Kidney epithelial cell (primary cell): ENCODE data around the gene CREB5. TPM values are rescaled to one million over a fixed set of nuclear protein-coding genes. Genes with fewer than 3 reads are reported as not detected.

Experiments used
- DNase-seq: peaks from one replicate; pipeline ENCODE4 v3.0.0-alpha.2; 2010; ENCODE audit warnings: low read depth
- H3K27me3 ChIP-seq: 2 replicates; pipeline ENCODE4 v1.6.0; 2011; ENCODE audit warnings: low read length; ENCODE audit not compliant: control insufficient read depth, insufficient read depth
- H3K36me3 ChIP-seq: 2 replicates; pipeline ENCODE4 v1.5.1; 2011; ENCODE audit warnings: low read length; ENCODE audit not compliant: control insufficient read depth, insufficient read depth
- H3K4me3 ChIP-seq: 2 replicates; pipeline ENCODE4 v1.5.1; 2011; ENCODE audit warnings: low read depth, mild to moderate bottlenecking, control low read depth, low read length
- total RNA-seq: library from RNA; depleted of rRNA; stranded (reverse); fragments of >200 nt; gene quantifications from 2 replicates; pipeline ENCODE4 v1.2.3, GENCODE V29; 2015
- TF ChIP-seq, protein P1 (sequence below): IDR thresholded peaks from 2 replicates; pipeline ENCODE4 v1.5.1; 2011; ENCODE audit warnings: mild to moderate bottlenecking, moderate library complexity, low read length, control low read depth, inconsistent platforms; ENCODE audit not compliant: insufficient read depth, poor library complexity, severe bottlenecking

Gene CREB5
- total RNA-seq, 1 donor from 2014 or later = 27.9 TPM

DNA sequence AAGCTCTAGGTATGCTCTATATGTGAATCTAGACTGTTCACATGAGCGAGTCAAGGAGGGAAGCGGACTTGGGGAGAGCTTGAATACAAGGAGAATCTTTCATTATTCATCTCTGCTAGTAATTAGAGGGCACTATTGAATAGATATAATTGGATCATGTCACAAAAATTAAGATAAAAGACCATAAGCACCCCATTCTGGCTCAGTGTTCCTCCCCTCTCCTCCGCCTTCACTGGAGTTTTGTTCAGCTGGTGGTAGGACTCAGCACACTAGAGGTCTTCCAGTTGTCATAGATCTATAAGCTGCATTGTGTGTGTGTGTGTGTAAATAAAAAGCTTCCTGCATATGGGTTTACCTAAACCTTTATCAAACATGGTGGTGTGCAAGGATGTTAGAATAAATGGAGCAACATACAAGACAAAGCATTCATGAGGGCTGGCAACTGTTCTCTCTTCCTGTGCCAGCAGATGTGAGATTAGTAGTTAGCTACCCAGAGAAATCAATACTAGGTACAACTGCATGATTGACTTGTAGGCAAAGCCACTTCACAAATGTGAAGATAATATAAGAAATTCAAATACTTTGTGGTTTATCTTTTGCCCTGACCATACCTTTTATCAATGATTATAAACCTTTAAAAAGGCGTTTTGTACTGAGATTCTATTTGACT, 142.6 kb downstream of the CREB5 start:
- TF ChIP-seq, protein P1, sequence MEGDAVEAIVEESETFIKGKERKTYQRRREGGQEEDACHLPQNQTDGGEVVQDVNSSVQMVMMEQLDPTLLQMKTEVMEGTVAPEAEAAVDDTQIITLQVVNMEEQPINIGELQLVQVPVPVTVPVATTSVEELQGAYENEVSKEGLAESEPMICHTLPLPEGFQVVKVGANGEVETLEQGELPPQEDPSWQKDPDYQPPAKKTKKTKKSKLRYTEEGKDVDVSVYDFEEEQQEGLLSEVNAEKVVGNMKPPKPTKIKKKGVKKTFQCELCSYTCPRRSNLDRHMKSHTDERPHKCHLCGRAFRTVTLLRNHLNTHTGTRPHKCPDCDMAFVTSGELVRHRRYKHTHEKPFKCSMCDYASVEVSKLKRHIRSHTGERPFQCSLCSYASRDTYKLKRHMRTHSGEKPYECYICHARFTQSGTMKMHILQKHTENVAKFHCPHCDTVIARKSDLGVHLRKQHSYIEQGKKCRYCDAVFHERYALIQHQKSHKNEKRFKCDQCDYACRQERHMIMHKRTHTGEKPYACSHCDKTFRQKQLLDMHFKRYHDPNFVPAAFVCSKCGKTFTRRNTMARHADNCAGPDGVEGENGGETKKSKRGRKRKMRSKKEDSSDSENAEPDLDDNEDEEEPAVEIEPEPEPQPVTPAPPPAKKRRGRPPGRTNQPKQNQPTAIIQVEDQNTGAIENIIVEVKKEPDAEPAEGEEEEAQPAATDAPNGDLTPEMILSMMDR = no peak
- no peak for DNase-seq
- Histone ChIP-seq H3K4me3 (no peak overlapping the region), H3K27me3 (no peaks in the 10 kb centered on the region), H3K36me3 (no peaks in the 10 kb centered on the region)

DNA sequence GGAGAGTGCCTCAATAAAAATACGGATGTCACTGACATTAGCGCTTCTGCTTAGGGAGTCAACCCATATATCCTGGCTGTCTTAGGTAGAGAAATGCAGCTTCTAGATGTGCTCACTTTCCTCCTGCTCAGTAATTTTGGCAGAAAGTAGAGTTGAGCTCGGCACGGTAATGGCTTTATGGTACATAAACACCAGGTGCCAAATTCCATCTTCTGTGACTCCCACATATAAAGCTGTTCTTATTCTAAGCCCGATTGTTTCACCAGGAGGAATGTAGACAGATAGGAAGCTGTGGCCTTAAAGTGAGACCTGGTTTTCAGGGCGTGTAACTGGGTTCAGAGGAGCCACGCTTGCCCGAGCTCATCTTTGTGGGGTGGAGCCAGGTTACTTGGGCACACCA, 143.7 kb downstream of the CREB5 start:
- Histone ChIP-seq H3K36me3 (no peaks in the 10 kb centered on the region), H3K27me3 (no peaks in the 10 kb centered on the region), H3K4me3 (no peak overlapping the region)
- TF ChIP-seq, protein P1 = no peak
- no peak for DNase-seq

DNA sequence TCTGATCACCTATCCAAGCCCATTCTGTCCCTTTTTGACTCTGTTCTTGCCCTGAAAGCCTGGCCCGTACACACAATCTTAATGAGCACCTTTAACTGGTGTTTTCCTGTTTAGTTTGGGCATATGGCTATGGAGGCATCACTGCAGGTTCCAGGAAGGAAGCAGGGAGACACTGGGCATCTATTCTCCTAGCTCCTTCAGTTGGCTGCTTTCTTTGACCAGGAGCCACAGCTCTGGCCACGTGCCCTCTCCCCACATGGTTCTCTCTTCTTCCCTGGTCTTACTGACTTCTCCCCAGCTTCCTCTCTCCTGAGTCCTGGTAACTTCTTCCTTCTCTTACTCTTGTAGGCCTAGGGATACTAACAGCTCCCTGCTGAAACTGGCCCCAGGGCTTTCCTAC, 144.4 kb downstream of the CREB5 start:
- no peaks in the 10 kb centered on the region for H3K36me3 ChIP-seq
- no peak overlapping the region for H3K4me3 ChIP-seq
- no peak for DNase-seq
- H3K27me3 ChIP-seq = no peaks in the 10 kb centered on the region
- TF ChIP-seq, protein P1 = no peak

DNA sequence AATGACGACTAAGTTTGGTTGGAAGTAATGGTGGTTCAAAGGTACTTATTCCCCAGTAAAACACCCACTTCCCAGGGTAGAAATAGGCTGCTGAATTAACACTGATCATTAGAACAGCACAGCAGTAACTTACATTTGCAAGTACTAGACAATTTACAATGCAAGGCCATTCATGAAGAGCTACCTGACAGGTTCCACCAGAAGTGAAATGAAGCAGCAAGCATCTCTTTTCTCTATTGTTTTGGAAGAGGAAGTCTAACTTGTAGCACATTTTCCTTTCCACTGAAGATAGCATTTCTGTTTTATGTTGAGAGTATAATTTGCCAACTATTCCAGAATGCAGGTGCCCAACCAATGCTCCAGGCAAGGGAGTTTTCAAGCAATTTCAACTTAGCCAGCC, 145.9 kb downstream of the CREB5 start:
- Histone ChIP-seq H3K36me3 (no peaks in the 10 kb centered on the region), H3K27me3 (no peaks in the 10 kb centered on the region), H3K4me3 (no peak overlapping the region)
- TF ChIP-seq, protein P1 = no peak
- no peak for DNase-seq

DNA sequence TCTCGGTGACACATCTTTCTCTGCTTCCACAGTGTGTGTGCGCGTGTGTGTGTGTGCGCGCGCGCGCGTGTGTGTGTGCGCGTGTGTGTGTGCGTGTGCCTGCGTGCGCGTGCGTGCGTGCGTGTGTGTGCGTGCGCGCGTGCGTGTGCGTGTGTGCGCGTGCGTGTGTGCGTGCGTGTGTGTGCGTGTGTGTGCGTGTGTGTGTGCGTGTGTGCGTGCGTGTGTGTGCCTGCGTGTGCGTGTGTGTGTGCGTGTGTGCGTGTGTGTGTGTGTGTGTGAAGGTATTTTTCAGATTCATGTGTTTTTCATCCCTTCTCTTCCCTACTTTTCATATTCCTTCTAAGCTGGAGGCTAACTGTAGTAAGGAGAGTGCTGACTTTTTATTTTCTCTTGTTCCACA, 148.4 kb downstream of the CREB5 start:
- no peak for DNase-seq
- H3K27me3 ChIP-seq = no peaks in the 10 kb centered on the region
- no peak overlapping the region for H3K4me3 ChIP-seq
- H3K36me3 ChIP-seq = no peaks in the 10 kb centered on the region
- TF ChIP-seq, protein P1 = no peak

DNA sequence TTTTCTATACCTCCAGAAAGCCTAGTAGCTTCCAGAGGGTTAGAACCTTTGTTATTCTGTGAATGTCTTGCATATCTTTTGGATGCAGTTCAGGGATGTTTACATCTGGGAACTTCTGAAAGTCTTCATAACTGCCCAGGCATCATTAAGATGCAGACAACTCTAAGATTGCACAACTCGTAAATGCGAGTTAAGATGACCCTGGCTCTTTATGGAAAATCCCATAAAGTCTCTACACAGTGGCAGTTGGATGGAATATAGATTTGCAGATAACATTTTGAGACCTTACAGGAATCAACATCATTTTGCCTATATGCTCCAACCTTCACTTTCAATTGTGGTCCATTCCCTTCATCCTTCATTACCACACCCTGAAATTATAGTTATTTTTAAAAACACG, 151.7 kb downstream of the CREB5 start:
- no peak for DNase-seq
- Histone ChIP-seq H3K4me3 (no peak overlapping the region), H3K27me3 (no peaks in the 10 kb centered on the region), H3K36me3 (no peaks in the 10 kb centered on the region)
- TF ChIP-seq, protein P1 = no peak
